ENCODE data around the gene MOB3A. TPM values are rescaled to one million over a fixed set of nuclear protein-coding genes. Genes with fewer than 3 reads are reported as not detected.

MOB3A gene
- total and polyA plus RNA-seq, 2 of the 8 experiments (the other 6 are each of a cell fraction or from before 2014, with no cell fraction given): 9.2 to 9.6 TPM

DNA sequence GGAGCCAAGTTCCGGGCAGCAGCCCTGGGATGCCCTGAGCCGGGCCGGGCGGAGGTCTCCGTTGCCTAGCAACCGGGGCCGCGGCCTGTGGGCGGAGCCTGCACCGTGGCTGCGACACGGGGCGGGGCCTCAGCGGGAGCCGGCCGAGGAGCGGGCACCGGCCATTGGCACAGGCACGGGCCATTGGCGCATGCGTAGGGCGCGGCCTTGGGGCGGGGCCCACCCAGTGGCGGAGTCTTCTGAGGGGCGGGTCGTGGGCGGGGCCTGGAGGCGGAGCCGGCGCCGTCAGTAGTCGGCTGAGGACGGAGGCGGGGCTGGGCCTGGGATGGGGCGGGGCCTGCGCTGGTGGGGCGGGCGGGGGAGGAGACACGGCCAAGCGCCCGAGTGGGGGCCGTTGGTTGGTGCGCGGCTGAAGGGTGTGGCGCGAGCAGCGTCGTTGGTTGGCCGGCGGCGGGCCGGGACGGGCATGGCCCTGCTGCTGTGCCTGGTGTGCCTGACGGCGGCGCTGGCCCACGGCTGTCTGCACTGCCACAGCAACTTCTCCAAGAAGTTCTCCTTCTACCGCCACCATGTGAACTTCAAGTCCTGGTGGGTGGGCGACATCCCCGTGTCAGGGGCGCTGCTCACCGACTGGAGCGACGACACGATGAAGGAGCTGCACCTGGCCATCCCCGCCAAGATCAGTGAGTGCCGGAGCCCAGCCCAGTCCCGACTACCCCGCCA is 515 bp upstream of the MOB3A start, which contains the start of gene IZUMO4 (continued):
- TF ChIP-seq USF2 (IDR thresholded peaks at IDR 0.05; ENCODE audit: low read length) (no peak), GTF2F1 (IDR thresholded peaks at IDR 0.05; ENCODE audit: borderline replicate concordance, low read depth, low read length) (no peak), BRCA1 (IDR thresholded peaks at IDR 0.05; ENCODE audit: low read depth, low read length) (no peak), CREB1 (IDR thresholded peaks at IDR 0.05) (peak; percentile 32; the same call in 1 of the 2 replicates), CBX5 (IDR thresholded peaks at IDR 0.05; ENCODE audit: low read depth, low read length) (no peak), MAFK (IDR thresholded peaks at IDR 0.05; ENCODE audit: low read depth, low read length) (no peak), TAF1 (IDR thresholded peaks at IDR 0.05; ENCODE audit: low read depth, low read length) (peak; percentile 24; the same call in 1 of the 2 replicates), SIN3A (conservative IDR thresholded peaks at IDR 0.05 in 1 of 2, IDR thresholded peaks at IDR 0.05 in 1 of 2; ENCODE audit: low read depth in 1 of 2, low read length in 2 of 2) (peak in 1 of 2 experiments; percentile 71; a peak in 1 of 4 replicates), SP2 (IDR thresholded peaks at IDR 0.05; ENCODE audit: low read length) (no peak), CHD2 (IDR thresholded peaks at IDR 0.05; ENCODE audit: low read length) (no peak), KDM4A (IDR thresholded peaks at IDR 0.05; ENCODE audit: low read depth, low read length, severe bottlenecking) (peak; percentile 11), TCF12 (IDR thresholded peaks at IDR 0.05; ENCODE audit: low read depth, low read length) (no peak), SUZ12 (IDR thresholded peaks at IDR 0.05; ENCODE audit: low read length) (no peak; the same call in 1 of the 2 replicates), SIX5 (IDR thresholded peaks at IDR 0.05; ENCODE audit: low read depth, low read length) (no peak), CTBP2 (IDR thresholded peaks at IDR 0.05; ENCODE audit: borderline replicate concordance, insufficient read depth, insufficient read length, low read length) (no peak), SP4 (IDR thresholded peaks at IDR 0.05; ENCODE audit: low read length) (no peak; the same call in 1 of the 2 replicates), FOSL1 (IDR thresholded peaks at IDR 0.05; ENCODE audit: insufficient read depth, low read depth, low read length) (no peak), NRF1 (IDR thresholded peaks at IDR 0.05; ENCODE audit: low read depth, low read length) (peak; percentile 69), ATF2 (IDR thresholded peaks at IDR 0.05; ENCODE audit: low read length) (no peak)
- TF ChIP-seq, protein P1, sequence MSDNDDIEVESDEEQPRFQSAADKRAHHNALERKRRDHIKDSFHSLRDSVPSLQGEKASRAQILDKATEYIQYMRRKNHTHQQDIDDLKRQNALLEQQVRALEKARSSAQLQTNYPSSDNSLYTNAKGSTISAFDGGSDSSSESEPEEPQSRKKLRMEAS (IDR thresholded peaks at IDR 0.05): peak; percentile 52

Data from H1 (cell line).